ENCODE measurements around the gene CDH13. TPM values are rescaled to one million over a fixed set of nuclear protein-coding genes. Genes with fewer than 3 reads are reported as not detected.

CDH13 gene
- total and polyA plus RNA-seq, 8 donors: 0.12 to 21.4 (median 1.7) TPM; not detected in 1

GRCh38 chr16:83472776-83473501 lies 846.2 kb downstream of the CDH13 start:
- H3K27ac ChIP-seq: no peak overlapping the region
- WGBS, 5 donors: 60 to 71% (median 66%) methylated on average over 7 of the region's 7 CpGs
- H3K4me1 ChIP-seq: no peaks in the 10 kb centered on the region

GRCh38 chr16:83473926-83474650 lies 847.3 kb downstream of the CDH13 start:
- intact Hi-C loops (cut with DNase I; ENCODE audit: low total_unique reads): no loop called here
- WGBS, 5 donors: 72 to 90% (median 77%) methylated on average over 2 of the region's 2 CpGs
- no peak overlapping the region for H3K27ac ChIP-seq

More at GRCh38 chr16:83472776-83473501, 846.2 kb downstream of the CDH13 start:
- Histone ChIP-seq H3K9me3 (no peaks in the 10 kb centered on the region), H3K27me3 (peaks cover 0 to 4% (median 0%) of the 10 kb centered on the region in 3 donors), H3K4me3 (no peak overlapping the region), H3K36me3 (no peaks in the 10 kb centered on the region)
- intact Hi-C loops (cut with DNase I; ENCODE audit: low total_unique reads): no loop called here
- TF ChIP-seq POLR2A (IDR thresholded peaks at IDR 0.05): no peak
- TF ChIP-seq EP300 (IDR thresholded peaks at IDR 0.05): no peak
- TF ChIP-seq CTCF (IDR thresholded peaks at IDR 0.05): no peak
- no peak for TF ChIP-seq POLR2AphosphoS5 (IDR thresholded peaks at IDR 0.05)
- DNase-seq: no peak

GRCh38 chr16:83475108-83475507 lies 848.3 kb downstream of the CDH13 start:
- 66 to 78% (median 75%) methylated on average over 4 to 5 of the region's 5 CpGs for WGBS, 5 donors
- TF ChIP-seq EP300 (IDR thresholded peaks at IDR 0.05): no peak
- TF ChIP-seq CTCF (IDR thresholded peaks at IDR 0.05): no peak
- TF ChIP-seq POLR2A (IDR thresholded peaks at IDR 0.05): no peak
- TF ChIP-seq POLR2AphosphoS5 (IDR thresholded peaks at IDR 0.05): no peak
- Histone ChIP-seq H3K4me3 (no peak overlapping the region), H3K36me3 (no peaks in the 10 kb centered on the region), H3K9me3 (no peaks in the 10 kb centered on the region), H3K4me1 (no peaks in the 10 kb centered on the region), H3K27me3 (peaks cover 0 to 4% (median 0%) of the 10 kb centered on the region in 3 donors), H3K27ac (no peak overlapping the region)
- intact Hi-C loops (cut with DNase I; ENCODE audit: low total_unique reads): no loop called here
- DNase-seq: no peak

More at GRCh38 chr16:83473926-83474650, 847.3 kb downstream of the CDH13 start:
- Histone ChIP-seq H3K4me3 (no peak overlapping the region), H3K36me3 (no peaks in the 10 kb centered on the region), H3K27me3 (peaks cover 0 to 4% (median 0%) of the 10 kb centered on the region in 3 donors), H3K4me1 (no peaks in the 10 kb centered on the region), H3K9me3 (no peaks in the 10 kb centered on the region)
- no peak for TF ChIP-seq CTCF (IDR thresholded peaks at IDR 0.05)
- no peak for TF ChIP-seq EP300 (IDR thresholded peaks at IDR 0.05)
- no peak for TF ChIP-seq POLR2A (IDR thresholded peaks at IDR 0.05)
- TF ChIP-seq POLR2AphosphoS5 (IDR thresholded peaks at IDR 0.05): no peak
- no peak for DNase-seq

- Histone ChIP-seq H3K27me3 (no peaks in the 10 kb centered on the region), H3K27ac (no peak overlapping the region), H3K9me3 (no peaks in the 10 kb centered on the region), H3K4me3 (no peak overlapping the region), H3K4me1 (no peaks in the 10 kb centered on the region), H3K36me3 (no peaks in the 10 kb centered on the region)
- WGBS, 5 donors: 56 to 72% (median 70%) methylated on average over 7 of the region's 7 CpGs
- intact Hi-C loops (cut with DNase I; ENCODE audit: low total_unique reads): no loop called here
- TF ChIP-seq POLR2AphosphoS5 (IDR thresholded peaks at IDR 0.05) (no peak), POLR2A (IDR thresholded peaks at IDR 0.05) (no peak), CTCF (IDR thresholded peaks at IDR 0.05) (no peak), EP300 (IDR thresholded peaks at IDR 0.05) (no peak)
- no peak for DNase-seq
Observed at GRCh38 chr16:83481589-83481988, 854.8 kb downstream of the CDH13 start.
